ENCODE results near the gene RASAL1.

RASAL1 gene

DNA sequence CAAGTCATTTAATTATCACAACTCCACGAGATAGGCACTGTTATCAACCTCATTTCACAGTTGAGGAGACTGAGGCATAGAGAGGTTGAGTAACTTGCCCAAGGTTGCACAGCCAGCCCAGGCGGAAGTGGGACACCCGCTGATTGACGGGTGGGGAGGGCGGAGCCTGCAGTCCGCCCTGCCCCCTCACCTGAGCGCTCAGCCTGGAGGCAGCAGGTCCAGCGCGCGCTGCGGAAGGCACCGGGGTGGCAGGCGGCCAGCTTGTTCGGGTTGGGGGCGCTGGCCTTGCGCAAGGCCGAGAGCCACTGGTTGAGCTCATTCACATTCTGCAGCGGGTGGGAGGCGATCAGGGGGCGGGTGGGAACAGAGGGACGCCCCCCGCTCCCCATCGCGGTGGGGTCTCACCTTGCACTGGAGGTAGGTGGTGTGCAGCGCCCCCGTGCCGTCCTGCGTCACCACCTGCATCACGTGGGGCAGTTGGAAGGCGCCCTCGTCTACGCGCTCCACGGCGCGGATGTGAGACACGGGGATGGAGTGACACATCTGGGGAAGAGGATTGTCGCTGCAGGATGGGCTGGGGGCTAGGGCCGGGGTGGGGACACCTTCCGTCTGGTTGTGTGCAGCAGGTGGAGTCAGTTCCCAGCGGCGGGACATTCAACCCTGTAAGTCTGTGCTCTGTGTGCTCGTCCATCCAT, 31.7 kb downstream of the RASAL1 start:
- in situ Hi-C loops (cut with HindIII; ENCODE audit: low pct_ligation_motif_present, low sequenced_read_pairs) = no loop called here
- no peaks in the 10 kb centered on the region for H3K36me3 ChIP-seq (replicated peaks)
- TF ChIP-seq, protein P1, sequence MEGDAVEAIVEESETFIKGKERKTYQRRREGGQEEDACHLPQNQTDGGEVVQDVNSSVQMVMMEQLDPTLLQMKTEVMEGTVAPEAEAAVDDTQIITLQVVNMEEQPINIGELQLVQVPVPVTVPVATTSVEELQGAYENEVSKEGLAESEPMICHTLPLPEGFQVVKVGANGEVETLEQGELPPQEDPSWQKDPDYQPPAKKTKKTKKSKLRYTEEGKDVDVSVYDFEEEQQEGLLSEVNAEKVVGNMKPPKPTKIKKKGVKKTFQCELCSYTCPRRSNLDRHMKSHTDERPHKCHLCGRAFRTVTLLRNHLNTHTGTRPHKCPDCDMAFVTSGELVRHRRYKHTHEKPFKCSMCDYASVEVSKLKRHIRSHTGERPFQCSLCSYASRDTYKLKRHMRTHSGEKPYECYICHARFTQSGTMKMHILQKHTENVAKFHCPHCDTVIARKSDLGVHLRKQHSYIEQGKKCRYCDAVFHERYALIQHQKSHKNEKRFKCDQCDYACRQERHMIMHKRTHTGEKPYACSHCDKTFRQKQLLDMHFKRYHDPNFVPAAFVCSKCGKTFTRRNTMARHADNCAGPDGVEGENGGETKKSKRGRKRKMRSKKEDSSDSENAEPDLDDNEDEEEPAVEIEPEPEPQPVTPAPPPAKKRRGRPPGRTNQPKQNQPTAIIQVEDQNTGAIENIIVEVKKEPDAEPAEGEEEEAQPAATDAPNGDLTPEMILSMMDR (IDR thresholded peaks at IDR 0.05; ENCODE audit: low read depth, low read length, missing control alignments) = no peak
- DNase-seq = no peak
- H3K27ac ChIP-seq = no peak overlapping the region
- H3K4me3 ChIP-seq (ENCODE audit: low read depth, low read length) = no peak overlapping the region
- H3K27me3 ChIP-seq (replicated peaks) = peaks cover 5% of the 10 kb centered on the region

- Histone ChIP-seq H3K27me3 (replicated peaks) (peaks cover 5% of the 10 kb centered on the region), H3K4me3 (ENCODE audit: low read depth, low read length) (no peak overlapping the region), H3K36me3 (replicated peaks) (no peaks in the 10 kb centered on the region), H3K27ac (no peak overlapping the region)
- in situ Hi-C loops (cut with HindIII; ENCODE audit: low pct_ligation_motif_present, low sequenced_read_pairs) = no loop called here
- TF ChIP-seq, protein P1 (IDR thresholded peaks at IDR 0.05; ENCODE audit: low read depth, low read length, missing control alignments) = no peak
- no peak for DNase-seq
Observed at GRCh38 chr12:113102811-113103210, 32.8 kb downstream of the RASAL1 start.

- no peak for DNase-seq
- Histone ChIP-seq H3K27me3 (replicated peaks) (peaks cover 5% of the 10 kb centered on the region), H3K36me3 (replicated peaks) (no peaks in the 10 kb centered on the region), H3K27ac (no peak overlapping the region), H3K4me3 (ENCODE audit: low read depth, low read length) (no peak overlapping the region)
- TF ChIP-seq, protein P1 (IDR thresholded peaks at IDR 0.05; ENCODE audit: low read depth, low read length, missing control alignments) = no peak
- in situ Hi-C loops (cut with HindIII; ENCODE audit: low pct_ligation_motif_present, low sequenced_read_pairs) = no loop called here
Observed at GRCh38 chr12:113101751-113102150, 33.8 kb downstream of the RASAL1 start.

- TF ChIP-seq, protein P1 (IDR thresholded peaks at IDR 0.05; ENCODE audit: low read depth, low read length, missing control alignments) = no peak
- DNase-seq = no peak
- Histone ChIP-seq H3K36me3 (replicated peaks) (no peaks in the 10 kb centered on the region), H3K4me3 (ENCODE audit: low read depth, low read length) (no peak overlapping the region), H3K27me3 (replicated peaks) (peaks cover 5% of the 10 kb centered on the region), H3K27ac (no peak overlapping the region)
- in situ Hi-C loops (cut with HindIII; ENCODE audit: low pct_ligation_motif_present, low sequenced_read_pairs) = no loop called here
Observed at GRCh38 chr12:113099764-113100163, 35.8 kb downstream of the RASAL1 start.

- no peak overlapping the region for H3K4me3 ChIP-seq (ENCODE audit: low read depth, low read length)
- TF ChIP-seq, protein P1 (IDR thresholded peaks at IDR 0.05; ENCODE audit: low read depth, low read length, missing control alignments) = no peak
- in situ Hi-C loops (cut with HindIII; ENCODE audit: low pct_ligation_motif_present, low sequenced_read_pairs) = no loop called here
- peaks cover 5% of the 10 kb centered on the region for H3K27me3 ChIP-seq (replicated peaks)
- no peak for DNase-seq
- no peaks in the 10 kb centered on the region for H3K36me3 ChIP-seq (replicated peaks)
- no peak overlapping the region for H3K27ac ChIP-seq
Observed at GRCh38 chr12:113099364-113099763, 36.2 kb downstream of the RASAL1 start.
